ENCODE data around the gene SNTB2. TPM values are rescaled to one million over a fixed set of nuclear protein-coding genes. Genes with fewer than 3 reads are reported as not detected.

SNTB2 gene
- total RNA-seq, 1 experiment from 2014 or later = 20.2 TPM

DNA sequence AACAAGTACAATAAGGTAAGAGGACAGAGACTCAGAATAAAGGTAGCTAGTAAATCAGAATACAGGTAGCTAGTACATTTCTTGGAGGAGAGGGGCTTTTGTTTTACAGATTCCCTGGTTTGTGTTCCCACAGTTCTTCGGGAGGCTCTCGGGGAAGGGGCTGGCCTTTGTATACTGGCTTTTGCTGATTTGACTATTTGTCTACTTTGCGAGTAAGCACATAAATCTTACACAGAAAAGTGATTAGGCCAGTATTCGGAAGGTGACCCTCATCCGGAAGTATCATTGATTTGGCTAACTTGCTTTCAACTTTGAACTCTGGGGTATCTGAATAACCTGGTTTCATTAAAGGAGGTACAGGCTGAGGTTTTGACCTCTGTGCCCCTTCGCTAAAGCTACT is 21.4 kb upstream of the SNTB2 start:
- Histone ChIP-seq H2BK5ac (ENCODE audit: insufficient read length, low read length) (no peak overlapping the region), H3K23ac (ENCODE audit: insufficient read length, low read depth, low read length) (no peak overlapping the region), H2BK20ac (ENCODE audit: low read depth, low read length, poor library complexity, severe bottlenecking) (no peak overlapping the region), H3K27ac (ENCODE audit: insufficient read length, low read depth, low read length) (no peak overlapping the region), H3K14ac (ENCODE audit: insufficient read depth, low read length) (no peak overlapping the region), H4K8ac (replicated peaks; ENCODE audit: insufficient read length, low read depth, low read length) (no peak overlapping the region), H3K9ac (ENCODE audit: extremely low read depth, insufficient read length, low read length) (no peak overlapping the region), H4K20me1 (ENCODE audit: control insufficient read depth, insufficient read depth, insufficient read length) (no peaks in the 10 kb centered on the region), H3K79me1 (ENCODE audit: insufficient read depth, low read depth, low read length, poor library complexity, severe bottlenecking) (no peaks in the 10 kb centered on the region), H2BK120ac (ENCODE audit: low read depth, low read length, poor library complexity, severe bottlenecking) (no peak overlapping the region), H4K5ac (ENCODE audit: insufficient read length, low read depth, low read length) (no peak overlapping the region), H3T11ph (ENCODE audit: low read length) (no peak overlapping the region), H2BK15ac (ENCODE audit: low read depth, low read length) (no peak overlapping the region), H2AFZ (ENCODE audit: low read length) (no peak overlapping the region), H3K4me2 (ENCODE audit: insufficient read depth, insufficient read length, low read length) (no peak overlapping the region), H3K27me3 (ENCODE audit: insufficient read depth, low read length) (no peaks in the 10 kb centered on the region), H2BK12ac (ENCODE audit: insufficient read length, low read depth, low read length) (no peak overlapping the region), H3K56ac (ENCODE audit: insufficient read length, low read depth, low read length) (no peak overlapping the region), H3K18ac (ENCODE audit: insufficient read length, low read depth, low read length) (no peak overlapping the region), H3K4ac (ENCODE audit: low read depth, low read length) (no peak overlapping the region), H2AK5ac (ENCODE audit: insufficient read length, low read length) (no peak overlapping the region), H3K9me3 (ENCODE audit: control insufficient read depth, low read depth, low read length) (no peaks in the 10 kb centered on the region), H3K79me2 (ENCODE audit: insufficient read depth, low read length) (no peaks in the 10 kb centered on the region), H4K91ac (ENCODE audit: insufficient read length, low read depth, low read length) (no peak overlapping the region), H3K4me1 (ENCODE audit: insufficient read depth, low read length) (no peaks in the 10 kb centered on the region), H3K23me2 (ENCODE audit: insufficient read length, low read depth, low read length, poor library complexity, severe bottlenecking) (no peaks in the 10 kb centered on the region)
- H3K36me3 Mint-ChIP-seq (ENCODE audit: insufficient read depth in 1 of 3, low read depth in 3 of 3) = peaks cover 48 to 89% (median 76%) of the 10 kb centered on the region in 3 experiments
- H3K4me1 Mint-ChIP-seq = no peaks in the 10 kb centered on the region
- WGBS (ENCODE audit: extremely low coverage, insufficient read length, low lambda C conversion rate) = no CpG with 5 or more reads among the region's 6 CpGs
- H3K27ac Mint-ChIP-seq = no peak overlapping the region
- TF ChIP-seq, protein P1, sequence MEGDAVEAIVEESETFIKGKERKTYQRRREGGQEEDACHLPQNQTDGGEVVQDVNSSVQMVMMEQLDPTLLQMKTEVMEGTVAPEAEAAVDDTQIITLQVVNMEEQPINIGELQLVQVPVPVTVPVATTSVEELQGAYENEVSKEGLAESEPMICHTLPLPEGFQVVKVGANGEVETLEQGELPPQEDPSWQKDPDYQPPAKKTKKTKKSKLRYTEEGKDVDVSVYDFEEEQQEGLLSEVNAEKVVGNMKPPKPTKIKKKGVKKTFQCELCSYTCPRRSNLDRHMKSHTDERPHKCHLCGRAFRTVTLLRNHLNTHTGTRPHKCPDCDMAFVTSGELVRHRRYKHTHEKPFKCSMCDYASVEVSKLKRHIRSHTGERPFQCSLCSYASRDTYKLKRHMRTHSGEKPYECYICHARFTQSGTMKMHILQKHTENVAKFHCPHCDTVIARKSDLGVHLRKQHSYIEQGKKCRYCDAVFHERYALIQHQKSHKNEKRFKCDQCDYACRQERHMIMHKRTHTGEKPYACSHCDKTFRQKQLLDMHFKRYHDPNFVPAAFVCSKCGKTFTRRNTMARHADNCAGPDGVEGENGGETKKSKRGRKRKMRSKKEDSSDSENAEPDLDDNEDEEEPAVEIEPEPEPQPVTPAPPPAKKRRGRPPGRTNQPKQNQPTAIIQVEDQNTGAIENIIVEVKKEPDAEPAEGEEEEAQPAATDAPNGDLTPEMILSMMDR (conservative IDR thresholded peaks at IDR 0.05) = no peak
- no peak overlapping the region for H3K4me3 Mint-ChIP-seq
- no peak for DNase-seq
- H3K9me3 Mint-ChIP-seq = no peaks in the 10 kb centered on the region
- H3K27me3 Mint-ChIP-seq (ENCODE audit: low read depth) = no peaks in the 10 kb centered on the region
